Daoy (cell line): ENCODE measurements around the gene NEIL1. TPM values are rescaled to one million over a fixed set of nuclear protein-coding genes. Genes with fewer than 3 reads are reported as not detected.
"Not testable (repeated sequence)": the region's sequence is repeated elsewhere in the genome, so short reads cannot be mapped to it uniquely, and the experiment has no call there.

ENCODE experiments used
- DNase-seq: peaks from one replicate; pipeline ENCODE4 v3.0.0-alpha.2; 2015; ENCODE audit warnings: low read depth
- total RNA-seq: library from RNA; depleted of rRNA; stranded (reverse); fragments of >200 nt; shearing (Covaris generic); gene quantifications from 2 replicates; pipeline ENCODE4 v1.2.3, GENCODE V29; 2014; rRNA removed

NEIL1 gene, protein sequence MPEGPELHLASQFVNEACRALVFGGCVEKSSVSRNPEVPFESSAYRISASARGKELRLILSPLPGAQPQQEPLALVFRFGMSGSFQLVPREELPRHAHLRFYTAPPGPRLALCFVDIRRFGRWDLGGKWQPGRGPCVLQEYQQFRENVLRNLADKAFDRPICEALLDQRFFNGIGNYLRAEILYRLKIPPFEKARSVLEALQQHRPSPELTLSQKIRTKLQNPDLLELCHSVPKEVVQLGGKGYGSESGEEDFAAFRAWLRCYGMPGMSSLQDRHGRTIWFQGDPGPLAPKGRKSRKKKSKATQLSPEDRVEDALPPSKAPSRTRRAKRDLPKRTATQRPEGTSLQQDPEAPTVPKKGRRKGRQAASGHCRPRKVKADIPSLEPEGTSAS
- not detected in 2 replicates for total RNA-seq

DNA sequence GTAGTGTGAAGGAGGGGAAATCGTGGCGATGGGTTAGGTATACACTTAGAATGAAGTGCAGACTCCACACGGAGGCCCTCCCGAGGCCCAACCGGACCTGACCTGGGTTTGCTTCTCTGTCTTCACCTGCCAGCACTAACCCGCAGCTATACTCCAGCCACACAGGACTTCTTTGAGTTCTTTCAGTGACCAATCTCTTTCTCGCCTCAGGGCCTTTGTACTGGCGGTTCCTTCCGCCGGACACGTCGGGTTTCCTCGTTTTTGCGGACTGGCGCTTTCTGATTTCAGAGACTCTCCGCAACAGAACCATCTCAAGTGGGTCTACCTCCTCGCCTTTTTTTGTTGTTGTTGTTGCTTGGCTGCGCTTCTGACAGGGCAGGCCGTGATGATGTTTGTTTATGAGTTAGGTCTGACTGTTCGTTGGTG, at the start of gene NEIL1:
Gene NEIL1, plus strand, starts transcription at position 244 of the 426 bp plus-strand sequence. CDS start 1,867 bp downstream, outside the sequence.
- no peak for DNase-seq

DNA sequence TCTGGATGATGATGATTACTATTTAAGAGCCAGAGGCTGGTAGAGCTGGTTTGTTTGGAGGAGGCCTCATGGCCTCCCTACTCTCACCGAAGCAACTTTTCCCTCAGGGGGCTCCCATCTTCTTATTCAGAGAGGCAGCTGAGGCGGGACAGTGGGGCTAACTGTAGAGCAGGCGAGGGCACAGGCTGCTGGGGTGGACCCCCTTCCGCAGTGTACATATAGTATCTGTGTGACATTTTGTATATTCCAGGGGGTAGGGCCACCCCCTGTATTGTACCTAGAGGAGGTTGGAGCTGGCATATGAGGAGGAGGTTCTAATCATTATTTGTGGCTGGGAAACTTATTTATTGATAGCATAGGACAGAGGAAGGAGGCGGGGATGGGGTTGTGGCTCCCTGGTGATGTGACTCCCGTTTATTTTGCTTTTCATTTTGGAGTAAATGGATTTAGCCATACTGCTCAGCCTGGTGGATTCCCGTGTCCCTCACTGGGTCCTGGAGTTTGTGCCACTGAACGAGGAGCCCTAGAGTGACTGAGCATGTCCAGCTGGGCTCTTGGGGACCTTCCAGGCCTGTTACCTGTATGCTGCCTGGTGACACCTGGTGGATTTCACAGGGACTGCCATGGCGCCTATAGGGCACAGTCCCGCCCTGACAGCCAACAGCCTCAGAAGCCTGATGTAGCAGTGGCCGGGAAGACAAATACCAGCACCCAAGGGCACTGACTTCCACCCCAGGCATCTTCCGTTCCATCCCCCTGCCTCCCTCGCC, 48.1 kb upstream of the NEIL1 start:
- not testable (repeated sequence) for DNase-seq

DNA sequence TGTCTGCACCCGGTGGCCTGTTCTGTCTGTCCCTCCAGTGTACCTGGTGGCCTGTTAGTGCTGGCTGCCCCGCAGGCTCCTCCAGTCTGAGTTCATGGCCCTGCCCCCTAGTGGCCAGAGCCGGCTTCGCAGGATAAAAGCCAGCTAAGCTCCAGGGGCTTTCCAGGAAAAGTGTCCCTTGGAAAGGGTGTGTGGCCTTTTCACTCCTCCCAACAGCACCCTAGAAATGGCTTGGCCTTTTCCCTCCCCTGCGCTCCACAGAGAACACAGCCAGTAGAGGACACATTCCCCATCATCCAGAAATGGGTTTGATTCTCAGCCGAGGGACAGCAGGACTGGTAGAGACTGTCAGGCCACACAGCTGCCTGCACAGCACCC, 47.5 kb upstream of the NEIL1 start:
- DNase-seq, result not testable (repeated sequence)

DNA sequence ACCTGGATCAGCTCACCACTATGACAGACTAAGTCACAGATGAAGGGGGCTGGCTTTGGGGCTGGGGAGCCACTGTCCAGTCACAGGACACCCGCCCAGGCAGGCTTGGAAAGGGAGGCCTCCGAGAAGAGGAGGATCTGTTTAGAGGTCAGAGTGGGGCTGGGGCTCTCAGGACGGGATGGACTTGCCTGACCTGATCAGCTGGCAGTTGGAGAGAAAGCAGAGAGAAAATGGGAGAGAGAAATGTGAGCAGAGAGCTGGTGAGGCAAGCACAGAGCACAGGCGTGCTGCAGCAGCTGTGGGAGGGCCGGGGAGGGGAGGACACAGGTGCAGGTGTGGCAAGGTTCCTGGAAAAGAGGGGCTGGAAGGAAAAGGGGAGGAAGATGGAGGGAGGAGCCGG, 46.8 kb upstream of the NEIL1 start:
- not testable (repeated sequence) for DNase-seq

DNA sequence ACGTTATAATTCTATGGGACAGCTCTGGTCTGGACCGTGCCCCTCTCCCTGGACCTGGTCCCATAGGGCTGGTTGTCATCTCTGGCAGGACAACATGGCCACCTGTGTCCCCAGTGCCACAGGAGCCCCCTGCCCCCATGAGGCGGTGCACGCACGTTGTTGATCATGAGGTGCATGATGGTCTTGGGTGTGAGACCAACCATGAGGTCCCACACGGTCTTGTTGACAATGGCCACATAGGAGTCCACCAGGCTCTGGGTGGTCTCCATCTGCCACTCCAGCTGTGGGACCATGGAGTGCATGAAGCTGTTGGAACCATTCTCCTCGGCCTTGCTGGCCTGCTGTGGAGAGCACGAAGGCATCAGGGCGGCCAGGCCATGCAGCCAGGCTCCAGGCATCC, 44.5 kb upstream of the NEIL1 start:
- no peak for DNase-seq

DNA sequence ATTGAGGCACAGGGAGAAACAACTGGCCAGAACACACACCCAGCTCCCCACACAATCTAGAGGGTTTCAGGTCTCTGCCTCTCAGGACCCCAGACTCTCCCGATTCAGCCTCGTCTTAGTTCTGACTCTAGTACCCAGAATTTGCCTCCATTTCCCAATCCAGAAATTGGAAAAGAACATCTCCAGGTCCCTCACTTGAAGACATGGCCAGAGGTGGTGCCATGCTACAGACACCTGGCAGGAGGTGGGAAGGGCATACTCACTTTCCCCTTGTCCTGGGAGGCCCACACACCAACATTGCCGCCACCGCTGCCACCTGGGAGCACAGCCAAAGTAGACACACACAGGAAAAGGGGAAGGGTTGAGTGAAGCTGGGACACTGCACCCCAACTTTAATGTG, 44.1 kb upstream of the NEIL1 start:
- DNase-seq, result not testable (repeated sequence)

DNA sequence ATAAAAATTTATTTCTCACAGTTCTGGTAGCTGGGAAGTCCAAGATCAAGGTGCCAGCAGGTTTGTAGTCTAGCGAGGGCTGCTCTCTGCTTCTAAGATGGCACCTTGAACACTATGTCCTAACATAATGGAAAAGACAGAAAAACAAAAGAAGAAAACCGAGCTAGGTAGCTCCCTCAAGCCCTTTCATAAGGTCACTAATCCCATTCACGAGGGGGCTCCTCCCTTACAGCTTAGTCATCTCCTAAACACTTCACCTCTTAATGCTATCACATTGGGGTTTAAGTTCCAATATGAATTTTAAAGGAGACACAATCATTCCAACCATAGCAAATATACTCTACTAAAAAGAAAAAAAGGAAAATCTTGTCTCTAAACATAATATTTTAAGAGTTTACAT, 40.7 kb upstream of the NEIL1 start:
- DNase-seq, result no peak

DNA sequence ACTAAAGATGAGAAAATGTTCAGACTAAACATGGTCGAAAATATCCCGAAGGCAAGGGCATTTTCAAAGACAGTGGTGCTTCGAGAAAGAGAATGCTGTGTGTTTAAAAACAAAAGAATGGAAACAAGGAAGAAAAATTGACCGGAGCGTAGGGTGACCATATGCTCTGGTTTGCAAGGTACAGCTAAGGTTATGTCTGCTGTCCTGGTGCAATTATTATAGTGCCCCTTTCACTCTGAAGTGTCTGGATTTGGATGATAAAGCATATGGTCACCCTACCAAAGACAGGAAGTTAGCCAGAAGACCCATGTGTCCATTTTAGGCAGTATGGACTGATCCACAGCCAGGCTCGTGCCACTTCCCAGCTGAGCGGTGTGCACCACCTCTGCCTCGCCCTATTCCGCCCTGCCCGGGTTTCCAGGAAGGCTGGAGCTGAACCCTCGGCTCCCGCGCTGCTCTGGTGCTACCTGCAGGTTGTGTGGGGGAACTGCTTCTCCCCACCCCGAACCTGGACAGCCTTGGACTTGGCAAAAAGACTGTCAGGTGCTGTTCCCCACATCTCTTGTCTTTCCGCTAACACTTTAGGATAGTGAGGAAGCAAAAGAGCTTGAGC, 39.0 kb upstream of the NEIL1 start:
- DNase-seq, result peak; percentile 73

DNA sequence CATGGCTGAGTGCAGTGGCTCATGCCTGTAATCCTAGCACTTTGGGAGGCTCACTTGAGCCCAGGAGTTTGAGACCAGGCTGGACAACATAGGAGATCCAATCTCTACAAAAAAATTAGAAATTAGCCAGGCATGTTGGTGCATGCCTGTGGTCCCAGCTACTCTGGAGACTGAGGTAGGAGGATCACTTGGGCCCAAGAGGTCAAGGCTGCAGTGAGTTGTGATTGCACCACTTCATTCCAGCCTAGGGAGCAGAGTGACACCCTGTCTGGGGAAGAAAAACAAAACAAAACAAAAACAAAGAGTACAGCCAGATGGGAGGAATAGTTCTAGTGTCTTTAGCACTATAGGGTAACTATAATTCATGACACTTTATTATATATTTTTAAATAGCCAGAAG, 37.1 kb upstream of the NEIL1 start:
- DNase-seq, result no peak

DNA sequence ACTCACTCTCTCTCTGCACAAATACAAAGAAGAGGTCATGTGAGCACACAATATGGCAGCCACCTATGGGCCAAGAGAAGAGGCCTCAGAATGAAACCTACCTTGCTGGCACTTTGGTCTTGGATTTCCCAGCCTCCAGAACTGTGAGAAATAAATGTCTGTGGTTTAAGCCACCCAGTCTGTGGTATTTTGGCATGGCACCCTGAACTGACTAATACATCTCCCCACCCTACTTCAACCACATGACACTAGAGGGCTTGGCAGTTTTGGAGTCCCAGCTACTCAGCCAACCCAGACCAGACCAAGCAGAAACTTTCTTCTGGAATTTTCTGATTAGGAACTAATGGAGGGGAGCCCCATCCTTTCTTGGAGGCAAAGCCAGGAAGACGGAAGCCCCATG, 34.3 kb upstream of the NEIL1 start:
- DNase-seq, result peak; percentile 43

DNA sequence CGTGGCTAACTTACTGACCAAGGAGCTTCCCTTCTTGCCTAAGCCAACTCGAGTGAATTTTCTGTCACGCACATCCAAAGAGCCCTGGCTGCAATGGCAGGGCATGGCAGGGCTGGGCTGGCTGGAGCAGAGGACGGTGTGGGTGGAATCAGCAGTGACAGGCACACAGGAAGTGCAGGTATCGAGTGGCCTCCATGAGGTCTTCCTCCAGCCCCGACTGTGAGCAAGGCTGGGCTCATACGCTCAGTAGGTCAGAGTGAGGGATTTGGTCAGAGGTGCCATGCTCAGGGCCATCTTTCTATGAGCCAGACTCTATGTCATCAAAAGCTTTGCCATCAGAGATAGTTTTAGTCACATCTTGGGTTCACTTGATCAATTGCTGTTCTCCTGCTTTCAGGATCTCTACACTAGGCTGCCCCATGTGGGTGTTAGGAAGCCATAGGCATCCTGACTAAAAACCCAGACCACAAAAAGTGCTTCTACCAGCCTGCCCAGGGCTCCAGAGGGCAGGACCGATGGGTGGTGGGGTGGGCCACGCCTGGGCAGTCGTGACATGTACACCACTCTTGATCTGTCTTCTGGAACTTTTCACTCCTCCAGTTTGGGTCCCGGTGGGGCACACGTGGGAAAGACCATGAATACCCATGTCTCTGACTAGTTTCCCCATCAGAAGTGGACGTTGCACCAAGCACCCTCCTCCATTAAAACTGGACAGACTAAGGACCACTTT, 33.6 kb upstream of the NEIL1 start:
- DNase-seq, result no peak

DNA sequence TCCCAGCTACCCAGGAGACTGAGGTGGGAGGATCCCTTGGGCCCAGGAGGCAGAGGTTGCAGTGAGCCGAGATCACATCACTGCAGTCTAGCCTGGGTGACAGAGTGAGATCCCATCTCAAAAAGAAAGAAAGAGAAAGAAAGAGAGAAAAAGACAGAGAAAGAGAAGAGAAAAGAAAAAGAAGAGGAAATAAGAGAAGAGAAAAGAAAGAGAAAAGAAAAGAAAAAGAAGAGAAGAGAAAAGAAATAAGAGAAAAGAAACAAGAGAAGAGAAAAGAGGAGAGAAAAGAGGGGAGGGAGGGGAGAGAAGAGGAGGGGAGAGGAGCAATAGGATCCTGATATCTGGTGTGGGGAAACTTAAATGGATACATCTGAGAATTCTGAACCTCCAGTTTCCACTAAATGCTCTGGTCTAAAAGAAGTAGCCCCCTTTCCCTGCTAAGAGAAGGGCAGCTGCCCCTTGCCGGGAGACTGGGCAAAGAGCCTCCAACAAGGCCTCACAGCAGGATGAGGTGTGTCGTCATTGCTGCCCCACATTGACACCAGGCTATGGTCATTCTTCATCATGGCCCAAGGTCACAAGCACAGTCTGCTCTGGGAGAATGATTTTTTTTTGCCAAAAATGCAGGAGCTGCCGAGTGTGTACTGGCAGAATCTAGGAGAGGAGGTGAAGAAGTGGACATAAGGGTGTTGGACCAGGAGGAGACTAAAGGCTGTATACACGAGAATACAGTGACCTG, 32.1 kb upstream of the NEIL1 start:
- no peak for DNase-seq

DNA sequence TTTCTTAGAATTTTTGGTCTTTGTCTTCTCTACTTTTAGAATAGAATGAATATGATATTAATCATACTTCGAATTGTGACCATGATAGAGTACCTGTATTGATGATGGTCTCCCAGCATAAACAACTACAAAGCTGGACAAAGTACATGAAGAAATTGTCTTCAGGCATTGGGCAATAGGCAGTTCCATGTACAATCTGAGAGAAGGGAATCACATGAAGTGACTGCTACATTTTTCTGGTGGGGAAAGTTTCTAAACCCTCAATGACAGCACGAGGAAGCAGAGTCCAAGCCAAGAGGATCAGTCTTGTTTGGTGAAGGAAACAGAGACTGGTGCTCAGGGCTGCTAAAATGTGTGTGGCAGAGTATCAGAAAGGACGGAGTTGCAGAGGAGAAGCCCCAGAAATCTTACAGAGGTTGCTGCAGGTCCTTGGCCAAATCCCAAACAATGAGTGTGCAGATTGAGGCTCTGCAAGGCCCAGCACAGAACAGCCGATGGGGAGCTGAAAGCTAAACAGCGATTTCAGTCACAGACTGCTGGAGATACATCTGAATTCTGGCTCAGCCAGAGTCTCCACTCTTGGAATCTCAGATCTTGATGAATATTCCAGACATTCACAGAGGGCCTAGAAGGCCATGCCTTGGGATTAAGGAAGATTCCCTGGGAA, 27.5 kb upstream of the NEIL1 start:
- DNase-seq, result not testable (repeated sequence)

DNA sequence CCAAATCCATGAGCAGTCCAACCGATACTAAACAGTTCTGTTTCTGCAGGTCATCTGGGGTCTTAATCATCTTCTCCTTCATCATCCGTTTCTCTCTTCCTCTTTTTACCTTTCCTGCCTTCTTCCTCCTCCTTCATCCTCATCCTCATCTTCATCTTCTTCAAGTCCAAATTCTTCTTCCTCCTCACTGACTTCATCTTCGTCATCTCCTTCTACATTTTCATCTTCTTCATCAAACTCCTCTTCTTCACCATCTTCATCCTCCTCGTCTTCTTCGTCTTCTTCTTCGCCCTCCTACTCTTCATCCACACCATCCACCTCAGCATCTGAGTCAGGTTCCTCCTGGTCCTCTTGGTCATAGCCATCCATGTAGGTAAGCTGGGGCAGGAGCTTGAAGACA, 25.1 kb upstream of the NEIL1 start:
- DNase-seq, result no peak

DNA sequence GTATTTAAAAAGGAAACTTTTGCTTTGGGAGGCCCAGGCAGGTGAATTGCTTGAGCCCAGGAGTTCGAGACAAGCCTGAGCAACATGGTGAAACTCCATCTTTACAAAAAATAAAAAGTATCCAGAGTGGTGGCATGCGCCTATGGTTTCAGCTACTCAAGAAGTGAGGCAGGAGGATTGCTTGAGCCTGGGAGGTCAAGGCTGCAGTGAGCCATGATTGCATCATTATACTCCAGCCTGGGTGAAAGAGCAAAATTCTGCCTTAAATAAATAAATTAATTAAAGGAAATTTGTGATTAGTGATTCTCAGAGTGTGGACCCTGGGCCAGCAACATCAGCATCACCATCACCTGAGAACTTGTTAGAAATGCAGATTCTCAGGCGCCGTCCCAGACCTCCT, 20.9 kb upstream of the NEIL1 start:
- DNase-seq, result no peak

DNA sequence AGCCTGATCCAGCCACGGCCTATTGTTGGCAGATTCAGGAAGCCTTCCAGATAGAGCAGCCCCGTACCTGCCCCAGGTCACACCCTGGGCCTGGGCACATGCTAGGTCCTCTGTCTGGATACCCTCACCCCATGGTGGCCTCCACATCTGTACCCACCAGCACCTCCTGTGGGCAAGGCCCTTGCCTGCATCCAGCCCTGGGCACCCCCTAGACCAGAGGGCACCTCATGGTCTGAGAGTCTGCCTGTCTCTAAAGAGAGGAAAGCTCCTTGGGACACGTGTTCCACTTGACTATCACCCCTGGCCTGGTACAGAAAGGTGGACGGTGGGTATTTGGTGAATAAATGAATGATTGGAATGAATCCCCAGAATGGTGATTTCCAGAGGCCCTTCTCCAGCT, 19.8 kb upstream of the NEIL1 start:
- no peak for DNase-seq

DNA sequence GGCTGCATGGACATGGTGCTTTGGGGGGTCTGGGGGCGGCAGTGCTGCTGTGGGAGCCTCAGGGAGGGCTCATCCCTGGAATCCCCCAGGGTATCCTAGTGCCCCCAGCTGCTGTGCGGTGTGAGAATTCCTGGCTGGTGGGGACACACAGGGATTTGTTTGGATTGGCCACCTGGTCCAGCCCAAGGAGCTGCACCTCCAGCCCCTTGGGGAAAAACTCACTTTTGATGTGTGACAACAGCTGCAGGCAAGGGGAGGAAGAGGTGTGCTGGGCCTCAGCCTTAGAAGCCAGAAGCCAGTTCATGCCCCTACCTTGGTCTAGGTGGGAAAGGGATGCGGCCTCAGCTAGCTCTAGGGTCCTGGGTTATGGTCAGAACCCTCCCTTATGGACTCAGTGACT, 19.3 kb upstream of the NEIL1 start:
- DNase-seq, result no peak

DNA sequence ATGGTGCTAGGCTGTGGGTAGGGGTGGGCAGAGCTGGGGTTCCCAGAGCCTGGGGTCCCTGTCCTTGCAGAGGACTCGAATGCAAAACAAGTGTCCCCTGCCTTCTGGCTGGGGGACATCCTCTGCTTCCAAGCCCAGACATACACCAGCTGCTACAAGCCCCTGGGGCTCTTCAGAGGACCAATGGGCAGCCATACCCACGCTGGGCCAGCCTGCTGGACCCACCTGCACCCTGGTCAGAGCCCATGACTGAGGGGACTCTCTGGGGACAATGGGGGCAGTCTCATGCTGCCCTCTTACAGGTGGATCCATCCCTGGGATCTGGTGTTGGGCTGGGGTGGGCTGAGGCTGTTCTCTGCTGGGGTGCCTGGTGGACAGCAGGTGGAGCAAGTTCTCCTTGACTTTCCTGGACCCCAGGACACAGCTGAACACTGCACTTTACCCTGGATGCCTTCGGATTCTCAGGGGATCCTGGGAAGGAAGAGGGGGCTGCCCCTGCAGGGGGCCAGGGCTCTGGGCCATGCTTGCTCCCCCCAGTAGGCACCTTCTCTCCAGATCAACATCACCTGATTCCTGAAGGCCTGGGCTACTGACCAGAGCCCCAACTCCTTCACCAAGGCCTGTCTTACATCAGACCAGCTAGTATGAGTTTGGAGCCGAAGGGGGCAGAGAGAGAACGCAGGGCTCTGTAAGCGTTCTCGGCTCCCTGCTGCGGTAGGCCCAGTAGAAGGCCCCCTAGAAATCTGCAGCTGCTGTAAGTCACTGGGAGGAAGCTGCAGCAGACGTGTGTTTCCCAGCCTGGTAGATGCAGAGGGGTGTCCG, 18.1 kb upstream of the NEIL1 start:
- DNase-seq, result no peak

DNA sequence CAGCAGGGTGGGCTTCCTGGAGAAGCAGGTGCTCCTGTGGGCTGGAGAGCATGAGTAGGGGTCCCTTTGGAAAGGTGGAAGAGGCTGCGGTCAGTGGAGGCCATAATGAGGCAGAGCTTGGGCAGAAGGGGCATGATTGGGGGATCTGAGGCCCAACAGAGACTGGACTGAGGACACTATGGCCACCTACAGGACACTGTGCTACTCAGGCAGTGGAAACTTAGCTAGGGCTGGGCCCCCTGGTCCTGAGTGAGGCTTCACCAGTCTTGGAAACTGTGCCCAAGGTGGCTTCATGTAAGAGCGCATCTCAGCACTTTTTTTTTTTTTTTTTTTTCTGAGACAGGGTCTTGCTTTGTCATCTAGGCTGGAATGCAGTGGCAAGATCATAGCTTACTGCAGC, 17.3 kb upstream of the NEIL1 start:
- DNase-seq, result no peak

DNA sequence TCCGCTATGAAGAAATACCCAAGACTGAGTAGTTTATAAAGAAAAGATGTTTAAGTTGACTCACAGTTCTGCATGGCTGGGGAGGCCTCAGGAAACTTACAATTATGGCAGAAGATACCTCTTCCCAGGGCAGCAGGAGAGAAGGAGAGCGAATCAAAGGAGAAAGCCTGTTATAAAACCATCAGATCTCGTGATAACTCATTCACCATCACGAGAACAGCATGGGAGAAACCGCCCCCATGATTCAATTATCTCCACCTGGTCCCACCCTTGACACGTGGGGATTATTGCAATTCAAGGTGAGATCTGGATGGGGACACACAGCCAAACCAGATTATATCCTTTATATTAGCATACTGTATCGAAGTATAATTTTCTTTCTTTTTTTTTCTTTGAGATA, 14.7 kb upstream of the NEIL1 start:
- not testable (repeated sequence) for DNase-seq
